AG10803 (cell line): Measurements from ENCODE around the gene ZNF593OS.

Source experiments
- DNase-seq: peaks from one replicate; pipeline ENCODE4 v3.0.0; 2010; ENCODE audit warnings: low read depth
- H3K4me3 ChIP-seq: 2 replicates; pipeline ENCODE4 v1.5.1; 2011; ENCODE audit warnings: mild to moderate bottlenecking, low read length, control low read depth
- TF ChIP-seq, protein P1 (sequence below): conservative IDR thresholded peaks from 2 replicates; pipeline ENCODE4 v1.5.1; 2011; ENCODE audit warnings: mild to moderate bottlenecking, low read length, control low read depth, inconsistent platforms

Gene ZNF593OS

DNA sequence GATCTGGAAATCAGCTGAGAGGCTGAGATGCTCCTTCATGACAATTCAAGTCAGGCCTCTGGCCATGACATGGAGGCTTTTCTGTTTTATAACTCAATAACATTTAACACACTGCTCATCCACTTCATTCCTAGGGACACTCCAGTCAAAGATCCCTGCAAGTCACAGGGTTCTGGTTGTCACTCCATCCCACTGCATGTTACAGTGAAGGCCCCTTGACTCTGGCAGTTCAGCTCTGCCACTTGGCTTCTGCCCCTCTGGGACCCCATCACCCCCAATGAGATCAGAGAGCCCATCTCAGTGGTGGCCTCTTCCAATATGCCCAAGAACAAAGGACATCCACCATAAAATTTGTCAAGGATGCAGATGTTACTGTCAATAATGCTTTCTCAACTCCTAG is 22.7 kb downstream of the ZNF593OS start:
- TF ChIP-seq, protein P1, sequence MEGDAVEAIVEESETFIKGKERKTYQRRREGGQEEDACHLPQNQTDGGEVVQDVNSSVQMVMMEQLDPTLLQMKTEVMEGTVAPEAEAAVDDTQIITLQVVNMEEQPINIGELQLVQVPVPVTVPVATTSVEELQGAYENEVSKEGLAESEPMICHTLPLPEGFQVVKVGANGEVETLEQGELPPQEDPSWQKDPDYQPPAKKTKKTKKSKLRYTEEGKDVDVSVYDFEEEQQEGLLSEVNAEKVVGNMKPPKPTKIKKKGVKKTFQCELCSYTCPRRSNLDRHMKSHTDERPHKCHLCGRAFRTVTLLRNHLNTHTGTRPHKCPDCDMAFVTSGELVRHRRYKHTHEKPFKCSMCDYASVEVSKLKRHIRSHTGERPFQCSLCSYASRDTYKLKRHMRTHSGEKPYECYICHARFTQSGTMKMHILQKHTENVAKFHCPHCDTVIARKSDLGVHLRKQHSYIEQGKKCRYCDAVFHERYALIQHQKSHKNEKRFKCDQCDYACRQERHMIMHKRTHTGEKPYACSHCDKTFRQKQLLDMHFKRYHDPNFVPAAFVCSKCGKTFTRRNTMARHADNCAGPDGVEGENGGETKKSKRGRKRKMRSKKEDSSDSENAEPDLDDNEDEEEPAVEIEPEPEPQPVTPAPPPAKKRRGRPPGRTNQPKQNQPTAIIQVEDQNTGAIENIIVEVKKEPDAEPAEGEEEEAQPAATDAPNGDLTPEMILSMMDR: no peak
- no peak for DNase-seq
- H3K4me3 ChIP-seq: no peak overlapping the region

DNA sequence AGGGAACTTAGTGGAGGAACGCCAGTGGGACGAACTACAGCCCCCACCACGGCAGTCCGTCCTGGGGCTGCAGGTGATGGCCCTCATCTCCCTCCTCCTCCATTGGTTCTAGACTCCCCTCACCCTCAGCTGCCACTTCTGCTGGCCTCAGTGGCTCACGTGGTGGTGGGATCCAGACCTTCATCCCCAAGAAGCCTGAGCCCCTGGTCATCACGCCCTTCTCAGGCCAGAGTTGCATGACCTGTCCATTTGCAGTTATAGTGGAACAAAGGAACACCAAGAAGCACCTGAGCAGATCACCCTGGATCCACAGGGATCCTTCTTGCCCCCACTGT is 25.7 kb downstream of the ZNF593OS start:
- no peak overlapping the region for H3K4me3 ChIP-seq
- no peak for DNase-seq
- TF ChIP-seq, protein P1: no peak

DNA sequence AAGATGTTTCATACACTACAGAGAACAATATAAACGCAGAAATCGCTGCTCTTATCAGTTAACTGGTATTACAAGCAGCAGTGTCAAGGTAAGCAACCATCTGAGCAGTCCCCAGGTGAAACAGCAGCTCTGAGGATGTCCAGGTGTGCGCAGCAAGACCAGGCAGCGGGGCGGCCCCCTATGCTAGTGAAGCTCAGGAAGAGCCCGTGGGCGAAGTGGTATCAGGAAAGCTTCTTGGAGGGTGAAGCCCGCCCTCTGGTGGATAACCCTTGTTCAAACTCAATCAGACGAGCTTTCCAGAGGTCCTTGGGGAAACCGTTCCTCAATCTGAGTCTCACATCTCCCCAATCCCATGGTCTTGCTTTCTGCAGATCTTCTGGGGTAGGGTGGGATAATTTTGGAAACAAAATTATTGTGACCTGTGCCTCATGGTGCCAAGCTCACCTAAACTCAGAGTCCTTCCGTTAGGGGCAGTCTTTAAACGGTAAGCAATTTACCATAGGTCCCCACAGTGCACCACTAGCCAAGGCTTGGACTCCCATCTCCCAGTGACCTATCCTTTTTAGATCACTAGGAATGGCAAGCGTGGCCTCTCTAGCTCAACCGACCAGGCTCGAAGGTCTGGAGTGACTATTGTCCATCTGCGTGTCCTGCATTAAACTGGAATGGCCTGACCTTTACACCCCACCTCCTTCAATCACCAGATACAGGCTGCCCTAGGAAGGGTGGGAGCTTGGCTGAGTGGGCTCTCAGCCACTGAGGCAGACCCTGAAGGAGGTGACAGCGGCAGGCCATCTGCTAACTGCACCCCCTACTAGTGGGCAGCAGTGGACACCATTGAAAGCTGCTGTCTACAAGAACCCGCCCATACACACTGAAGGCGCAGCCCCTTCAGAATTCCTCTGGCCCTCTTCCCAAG is 26.3 kb downstream of the ZNF593OS start:
- TF ChIP-seq, protein P1: peak; percentile 82
- DNase-seq: peak; percentile 76
- no peak overlapping the region for H3K4me3 ChIP-seq

DNA sequence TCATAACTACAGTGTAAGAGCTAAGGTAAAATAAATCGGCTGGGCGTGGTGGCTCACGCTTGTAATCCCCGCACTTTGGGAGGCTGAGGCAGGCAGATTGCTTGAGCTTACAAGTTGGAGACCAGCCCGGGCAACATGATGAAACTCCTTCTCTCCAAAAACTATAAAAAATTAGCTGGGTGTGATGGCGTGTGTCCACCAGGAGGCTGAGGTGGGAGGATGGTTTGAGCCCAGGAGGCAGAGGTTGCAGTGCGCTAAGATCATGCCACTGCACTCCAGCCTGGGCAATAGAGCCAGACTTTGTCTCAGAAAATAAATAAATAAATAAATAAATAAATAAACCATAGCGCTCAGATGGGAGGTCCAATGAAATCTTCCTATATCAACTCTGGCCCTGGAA is 29.5 kb downstream of the ZNF593OS start:
- no peak for DNase-seq
- no peak overlapping the region for H3K4me3 ChIP-seq
- TF ChIP-seq, protein P1: peak; percentile 13; the same call in 1 of the 2 replicates

DNA sequence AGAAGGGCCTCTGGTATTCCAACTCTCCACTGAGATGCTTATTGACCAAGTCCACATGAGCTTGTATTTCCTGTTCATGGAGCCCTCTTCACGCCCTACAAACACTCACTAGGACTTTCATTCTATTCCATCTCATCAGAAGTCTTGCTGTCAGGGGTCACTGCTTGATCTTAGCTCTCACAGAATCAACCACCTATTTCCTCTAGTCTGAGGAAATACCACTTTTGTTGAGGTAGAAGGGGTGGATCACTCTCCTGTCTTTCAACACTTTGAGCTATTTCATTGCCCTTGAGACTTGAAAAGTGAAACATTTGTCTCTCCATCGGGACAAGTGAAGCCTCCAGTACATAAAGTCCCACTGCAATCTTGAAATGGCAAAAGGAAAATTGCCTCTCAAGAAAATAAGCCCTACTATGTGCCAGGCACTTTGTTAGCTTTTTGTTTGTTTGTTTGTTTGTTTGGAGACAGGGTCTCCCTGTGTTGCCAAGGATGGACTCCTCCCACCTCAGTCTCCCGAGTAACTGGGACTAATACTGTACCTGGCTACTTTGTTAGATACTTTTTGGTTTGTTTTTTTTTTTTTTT is 32.6 kb downstream of the ZNF593OS start:
- no peak overlapping the region for H3K4me3 ChIP-seq
- TF ChIP-seq, protein P1: no peak
- DNase-seq: no peak

DNA sequence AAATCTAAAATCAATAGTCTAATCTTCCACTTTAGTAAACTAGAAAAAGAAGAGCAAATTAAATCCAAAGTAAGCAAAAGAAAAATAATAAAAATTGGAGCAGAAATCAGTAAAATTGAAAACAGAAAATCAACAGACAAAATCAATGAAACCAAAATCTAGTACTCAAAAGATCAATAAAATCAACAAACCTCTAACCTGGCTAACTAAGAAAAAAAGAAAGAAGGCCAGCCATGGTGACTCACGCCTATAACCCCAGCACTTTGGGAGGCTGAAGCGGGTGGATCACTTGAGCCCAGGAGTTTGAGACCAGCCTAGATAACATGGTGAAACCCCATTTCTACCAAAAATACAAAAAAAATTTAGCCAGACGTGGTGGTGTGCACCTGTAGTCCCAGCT is 37.2 kb downstream of the ZNF593OS start:
- no peak overlapping the region for H3K4me3 ChIP-seq
- no peak for DNase-seq
- TF ChIP-seq, protein P1: no peak

DNA sequence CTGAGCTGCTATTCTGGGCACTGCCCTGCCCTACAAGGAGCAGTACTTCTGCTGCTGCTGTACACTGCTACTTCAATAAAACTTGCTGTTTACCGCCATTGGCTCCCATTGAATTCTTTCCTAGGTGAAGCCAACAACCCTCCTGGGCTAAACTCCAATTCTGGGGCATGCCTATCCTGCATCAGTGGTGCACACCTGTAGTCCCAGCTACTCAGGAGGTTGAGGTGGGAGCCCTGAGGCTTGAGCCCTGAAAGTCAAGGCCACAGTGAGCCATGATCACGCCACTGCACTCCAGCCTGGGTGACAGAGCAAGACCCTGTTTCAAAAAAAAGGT is 38.8 kb downstream of the ZNF593OS start:
- TF ChIP-seq, protein P1: no peak
- no peak overlapping the region for H3K4me3 ChIP-seq
- DNase-seq: no peak
